Kasumi-1 (cell line): ENCODE data around the gene RPS8.
A peak's percentile ranks its signal among the peaks of the same experiment; 100 is the strongest.
"Not testable (repeated sequence)": the region's sequence is repeated elsewhere in the genome, so short reads cannot be mapped to it uniquely, and the experiment has no call there.

Experiments
- DNase-seq, 2 experiments: peaks; one replicate each; lab custom pipeline; 2025; lab: John Stamatoyannopoulos, UW

The RPS8 gene

GRCh38 chr1:44803062-44803311, 27.6 kb downstream of the RPS8 start:
- no peak for DNase-seq

GRCh38 chr1:44803312-44804095, 28.2 kb downstream of the RPS8 start:
- no peak for DNase-seq

DNA sequence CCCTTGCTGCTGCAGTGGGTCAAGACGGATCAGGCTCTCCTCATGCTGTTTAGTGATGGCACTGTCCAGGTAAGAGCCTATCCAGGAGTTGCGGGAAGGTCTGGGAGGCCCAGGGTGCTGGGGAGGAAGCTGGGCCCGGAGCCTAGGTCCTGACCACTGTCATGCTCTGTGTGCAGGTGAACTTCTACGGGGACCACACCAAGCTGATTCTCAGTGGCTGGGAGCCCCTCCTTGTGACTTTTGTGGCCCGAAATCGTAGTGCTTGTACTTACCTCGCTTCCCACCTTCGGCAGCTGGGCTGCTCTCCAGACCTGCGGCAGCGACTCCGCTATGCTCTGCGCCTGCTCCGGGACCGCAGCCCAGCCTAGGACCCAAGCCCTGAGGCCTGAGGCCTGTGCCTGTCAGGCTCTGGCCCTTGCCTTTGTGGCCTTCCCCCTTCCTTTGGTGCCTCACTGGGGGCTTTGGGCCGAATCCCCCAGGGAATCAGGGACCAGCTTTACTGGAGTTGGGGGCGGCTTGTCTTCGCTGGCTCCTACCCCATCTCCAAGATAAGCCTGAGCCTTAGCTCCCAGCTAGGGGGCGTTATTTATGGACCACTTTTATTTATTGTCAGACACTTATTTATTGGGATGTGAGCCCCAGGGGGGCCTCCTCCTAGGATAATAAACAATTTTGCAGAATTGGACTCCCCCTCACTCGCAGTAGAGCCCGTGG, 30.1 kb downstream of the RPS8 start:
- no peak for DNase-seq

DNA sequence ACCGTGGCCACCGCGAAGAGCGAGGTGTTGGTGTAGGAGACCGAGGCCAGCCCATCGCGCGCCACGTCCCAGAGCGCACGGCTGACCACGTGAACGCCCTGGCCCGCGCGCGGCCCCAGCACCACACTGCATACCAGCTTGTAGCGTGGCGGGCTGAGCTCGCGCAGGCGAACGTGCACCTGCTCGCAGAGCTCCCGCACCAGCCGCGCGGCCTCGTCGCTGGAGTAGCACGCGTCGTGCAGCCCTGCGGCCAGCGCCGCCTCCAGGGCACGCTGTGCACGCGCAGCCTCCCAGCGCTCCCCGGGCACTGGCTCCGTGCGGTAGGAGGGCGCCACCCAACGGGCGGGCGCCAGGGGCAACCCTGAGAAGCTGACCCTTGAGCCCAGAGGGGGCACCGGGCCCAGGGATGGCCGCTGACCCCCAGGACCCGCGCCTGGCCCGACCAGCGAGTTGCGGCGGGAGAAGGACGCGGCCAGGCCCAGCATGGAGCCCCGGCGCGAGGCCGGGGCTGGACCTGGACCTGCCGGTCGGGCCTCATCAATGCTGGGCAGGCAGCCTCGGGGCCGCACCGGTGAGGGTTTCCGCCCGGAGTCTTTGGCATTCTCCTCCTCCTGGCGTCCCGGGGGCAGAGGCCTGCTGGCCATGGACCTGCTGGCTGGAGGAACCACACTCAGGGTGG, 30.8 kb downstream of the RPS8 start:
- no peak for DNase-seq

- no peak for DNase-seq
Measured at GRCh38 chr1:44806704-44807363, 31.5 kb downstream of the RPS8 start, which contains the start of gene DYNLT4. Gene DYNLT4, minus strand, starts transcription at chr1:44807351. Its CDS starts 683 bp downstream, at chr1:44806668.

- DNase-seq = peak; percentile 98 to 99
Measured at GRCh38 chr1:44807364-44808062, 32.2 kb downstream of the RPS8 start.

- peak in 1 of 2 experiments; percentile 62 for DNase-seq
Measured at GRCh38 chr1:44808063-44808937, 33.0 kb downstream of the RPS8 start, which contains the start of gene BTBD19. Gene BTBD19, plus strand, starts transcription at chr1:44808523. Its CDS starts 298 bp downstream, at chr1:44808821.

- peak; percentile 93 to 96 for DNase-seq
Measured at GRCh38 chr1:44808938-44809917, 33.9 kb downstream of the RPS8 start.

- no peak for DNase-seq
Measured at GRCh38 chr1:44810101-44810761, 34.9 kb downstream of the RPS8 start.

DNA sequence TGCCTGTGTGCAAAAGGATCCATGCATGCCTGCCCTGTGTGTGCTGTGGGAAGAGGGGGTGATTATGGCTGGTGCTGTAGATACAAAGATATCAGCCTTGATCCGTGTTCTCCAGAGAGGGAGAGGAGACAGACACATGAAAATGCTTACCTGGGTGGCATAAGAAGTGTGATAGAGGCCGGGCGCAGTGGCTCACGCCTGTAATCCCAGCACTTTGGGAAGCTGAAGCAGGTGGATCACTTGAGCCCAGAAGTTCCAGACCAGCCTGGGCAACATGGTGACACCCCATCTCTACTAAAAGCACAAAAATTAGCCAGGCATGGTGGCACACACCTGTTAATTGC, 35.4 kb downstream of the RPS8 start:
- not testable (repeated sequence) for DNase-seq

DNA sequence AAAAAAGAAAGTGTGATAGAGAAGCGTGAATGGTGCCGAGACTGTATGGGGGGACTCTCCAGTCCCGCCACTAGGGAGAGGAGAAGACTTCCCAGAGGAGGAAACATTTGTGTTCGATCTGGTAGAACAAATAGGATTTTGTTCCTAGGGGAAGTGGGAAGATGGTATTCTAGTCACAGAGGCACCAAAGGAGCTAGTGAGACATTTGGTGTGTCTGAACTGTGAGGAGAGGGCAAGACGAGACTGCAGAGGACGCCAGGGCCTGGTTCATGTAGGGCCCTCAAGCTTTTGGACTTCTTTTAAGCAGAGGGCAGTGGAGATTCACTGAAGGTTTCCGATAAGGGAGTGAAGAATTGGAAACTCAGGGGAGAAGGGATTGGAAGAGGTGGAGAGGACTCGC, 35.9 kb downstream of the RPS8 start:
- DNase-seq = no peak

DNA sequence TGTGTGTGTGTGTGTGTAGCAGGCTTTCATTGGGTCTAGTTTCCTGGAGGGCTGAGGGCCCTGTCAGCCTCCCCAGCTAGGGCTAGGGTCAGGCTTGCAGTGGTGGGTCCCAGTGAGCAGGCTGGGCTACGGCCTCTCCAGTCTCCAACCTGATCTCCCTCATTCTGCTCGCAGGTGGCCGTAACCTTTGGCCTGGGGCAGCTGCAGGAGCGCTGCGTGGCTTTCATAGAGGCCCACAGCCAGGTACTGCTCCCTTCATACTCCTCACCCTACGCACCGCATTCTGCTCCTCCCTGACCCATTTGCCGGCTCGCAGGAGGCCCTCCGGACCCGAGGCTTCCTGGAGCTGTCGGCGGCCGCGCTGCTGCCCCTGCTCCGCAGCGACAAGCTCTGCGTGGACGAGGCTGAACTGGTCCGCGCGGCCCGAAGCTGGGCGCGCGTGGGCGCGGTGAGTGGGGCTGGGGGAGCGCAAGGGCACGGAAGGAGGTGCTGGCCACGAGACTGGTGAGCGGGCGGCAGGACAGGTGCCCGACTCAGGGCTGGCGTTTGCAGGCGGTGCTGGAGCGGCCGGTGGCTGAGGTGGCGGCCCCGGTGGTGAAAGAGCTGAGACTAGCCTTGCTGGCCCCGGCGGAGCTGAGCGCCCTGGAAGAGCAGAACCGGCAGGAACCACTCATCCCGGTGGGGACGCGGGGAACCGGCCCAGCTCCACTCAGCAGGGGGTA, 37.6 kb downstream of the RPS8 start:
- DNase-seq = no peak

DNA sequence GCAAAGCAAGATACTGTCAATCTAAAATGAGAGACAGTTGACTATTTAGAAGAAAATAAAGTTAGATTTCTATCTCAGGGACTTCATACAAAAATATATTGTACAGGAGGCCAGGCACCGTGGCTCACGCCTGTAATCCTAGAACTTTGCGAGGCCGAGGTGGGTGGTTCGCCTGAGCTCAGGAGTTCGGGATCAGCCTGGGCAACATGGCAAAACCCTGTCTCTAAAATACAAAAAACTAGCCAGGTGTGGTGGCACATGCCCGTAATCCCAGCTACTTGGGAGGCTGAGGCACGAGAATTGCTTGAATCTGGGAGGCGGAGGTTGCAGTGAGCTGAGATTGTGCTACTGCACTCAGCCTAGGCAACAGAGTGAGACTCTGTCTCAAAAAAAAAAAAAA, 40.6 kb downstream of the RPS8 start:
- not testable (repeated sequence) for DNase-seq

DNA sequence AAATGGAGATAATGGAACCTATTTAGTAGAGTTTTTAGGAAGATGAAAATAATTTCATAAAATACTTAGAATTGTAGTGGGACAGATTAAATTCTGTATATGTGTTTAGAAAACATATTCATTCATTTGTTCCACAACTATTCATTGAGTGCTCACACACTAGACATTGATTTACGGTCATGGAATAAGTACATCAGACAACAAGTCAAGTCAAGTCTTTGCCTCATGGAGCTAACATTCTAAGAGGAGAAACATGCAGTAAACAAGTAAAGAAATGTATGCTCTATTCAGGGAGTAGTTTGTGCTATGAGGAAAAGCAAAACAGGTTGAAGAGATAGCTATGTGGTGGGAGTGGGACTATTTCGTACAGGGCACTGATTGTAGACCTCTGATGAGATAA, 42.0 kb downstream of the RPS8 start:
- no peak for DNase-seq

DNA sequence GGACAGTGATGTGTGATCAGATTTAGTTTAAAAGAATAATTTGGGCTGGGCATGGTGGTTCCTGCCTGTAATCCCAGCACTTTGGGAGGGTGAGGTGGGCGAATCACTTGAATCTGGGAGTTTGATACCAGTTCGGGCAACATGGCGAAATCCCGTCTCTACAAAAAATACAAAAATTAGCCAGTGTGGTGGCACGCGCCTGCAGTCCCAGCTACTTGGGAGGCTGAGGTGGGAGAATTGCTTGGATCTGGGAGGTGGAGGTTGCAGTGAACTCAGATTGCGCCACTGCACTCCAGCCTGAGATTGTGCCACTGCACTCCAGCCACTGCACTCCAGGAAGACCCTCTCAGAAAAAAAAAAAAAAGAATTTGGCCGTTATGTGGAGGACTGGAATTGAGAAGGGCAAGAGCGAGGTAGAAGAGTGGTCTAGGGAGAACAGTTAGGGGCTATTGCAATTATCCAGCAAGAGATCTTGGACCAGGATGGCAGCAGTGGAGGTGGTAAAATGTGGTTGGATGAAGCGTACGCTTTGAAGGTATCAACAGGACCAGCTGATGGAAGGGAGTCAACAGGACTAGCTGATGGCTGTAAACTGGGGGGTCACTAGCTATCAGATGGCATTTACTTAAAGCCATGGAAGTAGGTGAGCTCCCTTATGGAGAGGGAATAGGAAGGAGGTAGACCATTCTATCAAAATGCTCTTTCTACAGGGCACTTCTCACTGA, 42.6 kb downstream of the RPS8 start:
- no peak for DNase-seq

DNA sequence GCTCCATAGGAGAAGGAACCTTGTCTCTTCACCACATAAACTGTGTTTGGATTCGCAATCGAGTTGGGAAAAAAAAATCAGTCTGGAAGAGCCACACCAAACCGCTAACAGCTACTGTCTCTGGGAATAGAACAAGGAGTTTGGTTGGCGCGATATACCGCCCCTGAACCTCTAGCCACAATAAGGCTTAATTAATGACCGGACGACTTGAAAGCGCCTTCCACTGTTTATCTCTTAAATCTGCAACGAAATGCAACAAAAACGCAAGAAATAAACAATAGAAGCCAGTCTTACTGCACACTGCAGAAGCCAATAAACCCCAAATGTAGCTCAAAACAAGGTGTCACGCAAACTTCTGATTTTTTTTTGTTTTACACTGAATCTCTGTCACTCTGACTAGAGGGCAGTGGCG, 43.9 kb downstream of the RPS8 start:
- no peak for DNase-seq

- DNase-seq = peak; percentile 89 to 91
Measured at GRCh38 chr1:44819608-44820327, 44.4 kb downstream of the RPS8 start.
